GM23338 (cell line): Measurements from ENCODE around the gene FAF1. TPM values are rescaled to one million over a fixed set of nuclear protein-coding genes. Genes with fewer than 3 reads are reported as not detected.

Experiments used
- ATAC-seq: fragments of 200-7000 bp; cut with Tn5 transposase; 3 replicates; pipeline ENCODE4 v1.9.1; 2020
- DNase-seq: peaks from one replicate; pipeline ENCODE4 v3.0.0-alpha.2; 2015; ENCODE audit warnings: low spot score
- H2AFZ ChIP-seq: fragments of 200-600 bp; sonication (generic); 2 replicates; pipeline ENCODE4 v1.8.0; 2016; ENCODE audit warnings: antibody characterized with exemption, mild to moderate bottlenecking, moderate library complexity
- H3F3A ChIP-seq: fragments of 200-600 bp; sonication (generic); replicated peaks from 2 replicates; pipeline ENCODE4 v1.8.0; 2017; ENCODE audit warnings: antibody characterized with exemption, mixed run types, low read depth
- H3K27ac ChIP-seq: fragments of 200-600 bp; sonication (generic); 2 replicates; pipeline ENCODE4 v1.6.1; 2016; ENCODE audit warnings: low read depth
- H3K27me3 ChIP-seq: fragments of 200-600 bp; sonication (generic); 2 replicates; pipeline ENCODE4 v1.8.0; 2016; ENCODE audit warnings: mild to moderate bottlenecking, mixed run types, moderate library complexity; ENCODE audit not compliant: insufficient read depth
- H3K36me3 ChIP-seq: fragments of 200-600 bp; sonication (generic); 2 replicates; pipeline ENCODE4 v1.8.0; 2016; ENCODE audit warnings: mild to moderate bottlenecking; ENCODE audit not compliant: insufficient read depth
- H3K4me1 ChIP-seq: fragments of 200-600 bp; sonication (generic); 2 replicates; pipeline ENCODE4 v1.8.0; 2016; ENCODE audit warnings: mild to moderate bottlenecking, moderate library complexity; ENCODE audit not compliant: insufficient read depth
- H3K4me2 ChIP-seq: fragments of 200-600 bp; sonication (generic); 2 replicates; pipeline ENCODE4 v1.7.1; 2017; ENCODE audit warnings: mixed run types
- H3K4me3 ChIP-seq: fragments of 200-600 bp; sonication (generic); 2 replicates; pipeline ENCODE4 v1.6.1; 2016; ENCODE audit warnings: mixed run types
- H3K79me2 ChIP-seq: fragments of 200-600 bp; sonication (generic); replicated peaks from 2 replicates; pipeline ENCODE4 v1.8.0; 2017; ENCODE audit warnings: mild to moderate bottlenecking; ENCODE audit not compliant: insufficient read depth
- H3K9me2 ChIP-seq: fragments of 200-600 bp; sonication (generic); 2 replicates; pipeline ENCODE4 v1.8.0; 2017; ENCODE audit not compliant: insufficient read depth
- H4K20me1 ChIP-seq: fragments of 200-600 bp; sonication (generic); replicated peaks from 2 replicates; pipeline ENCODE4 v1.8.0; 2017; ENCODE audit warnings: mild to moderate bottlenecking; ENCODE audit not compliant: insufficient read depth
- H3K27ac Mint-ChIP-seq: 2 replicates; pipeline ENCODE4 v1.8.0; 2020; ENCODE audit warnings: inconsistent platforms, mild to moderate bottlenecking, moderate library complexity, mixed read lengths
- H3K27me3 Mint-ChIP-seq: 3 replicates; pipeline ENCODE4 v1.8.0; 2022; ENCODE audit warnings: low read depth, mild to moderate bottlenecking, moderate library complexity, mixed read lengths, inconsistent platforms; ENCODE audit not compliant: insufficient read depth, poor library complexity
- H3K36me3 Mint-ChIP-seq: 3 replicates; pipeline ENCODE4 v1.8.0; 2021; ENCODE audit warnings: low read depth, mild to moderate bottlenecking, inconsistent platforms, moderate library complexity, mixed read lengths
- H3K4me1 Mint-ChIP-seq: 3 replicates; pipeline ENCODE4 v1.8.0; 2020; ENCODE audit warnings: mild to moderate bottlenecking, inconsistent platforms, mixed read lengths
- H3K4me3 Mint-ChIP-seq: 3 replicates; pipeline ENCODE4 v1.8.0; 2021; ENCODE audit warnings: moderate library complexity, mild to moderate bottlenecking, inconsistent platforms, mixed read lengths
- H3K9me3 Mint-ChIP-seq: 3 replicates; pipeline ENCODE4 v1.8.0; 2020; ENCODE audit warnings: moderate library complexity, mild to moderate bottlenecking, inconsistent platforms, mixed read lengths
- CTCF ChIP-seq, 2 experiments: fragments of 200-600 bp in 1 of 2; sonication (generic) in 1 of 2; conservative IDR thresholded peaks; 2 replicates each; pipeline versions ENCODE4 v1.5.1 to v1.6.1; 2016 to 2017; ENCODE audit warnings: antibody characterized with exemption in 2 of 2, low read depth in 2 of 2, mild to moderate bottlenecking in 2 of 2, moderate library complexity in 1 of 2
- EZH2 ChIP-seq: fragments of 200-600 bp; sonication (generic); IDR thresholded peaks from one replicate; pipeline ENCODE4 v1.8.0; 2017; ENCODE audit warnings: antibody characterized with exemption, mild to moderate bottlenecking, low read depth; ENCODE audit not compliant: unreplicated experiment
- NANOG ChIP-seq: IDR thresholded peaks from 2 replicates; pipeline ENCODE4 v1.6.1; 2016; ENCODE audit warnings: antibody characterized with exemption, borderline replicate concordance
- POLR2AphosphoS5 ChIP-seq: IDR thresholded peaks from 2 replicates; pipeline ENCODE4 v1.6.1; 2016; ENCODE audit warnings: antibody characterized with exemption, low read depth
- ZNF462 ChIP-seq: fragments of 250-450 bp; sonication (Bioruptor Pico); IDR thresholded peaks from 2 replicates; pipeline ENCODE4 v1.5.0; 2020; ENCODE audit warnings: mild to moderate bottlenecking, moderate library complexity
- polyA plus RNA-seq: library from polyadenylated mRNA; unstranded; fragments of >200 nt; fragmentation: Nextera tagmentation; extraction: Ambion mirVana; gene quantifications from 2 replicates; pipeline ENCODE4 v1.2.1, GENCODE V29; 2016
- total RNA-seq: library from RNA; depleted of rRNA; stranded (reverse); fragments of >200 nt; shearing (Covaris generic); gene quantifications from 2 replicates; pipeline ENCODE4 v1.2.3, GENCODE V29; 2014
- TF ChIP-seq, protein P1 (sequence below): IDR thresholded peaks from 2 replicates; pipeline ENCODE4 v1.6.1; 2016; ENCODE audit warnings: antibody characterized with exemption

The FAF1 gene
- total and polyA plus RNA-seq, 2 experiments from 2014 or later, result 24.1 to 53.2 TPM

GRCh38 chr1:50976111-50976889, 16.2 kb upstream of the FAF1 start:
- H3K27ac ChIP-seq, result no peak overlapping the region
- H3K4me1 ChIP-seq, result peaks cover 32% of the 10 kb centered on the region
- peak overlapping the region; percentile 81 for H3K4me2 ChIP-seq
- no peaks in the 10 kb centered on the region for H3K36me3 Mint-ChIP-seq
- no peak overlapping the region for H2AFZ ChIP-seq
- peaks cover 96% of the 10 kb centered on the region for H3K27me3 ChIP-seq
- H3F3A ChIP-seq, result peaks cover 23% of the 10 kb centered on the region
- H3K4me3 Mint-ChIP-seq, result peak overlapping the region; percentile 66
- peaks cover 90% of the 10 kb centered on the region for H3K27me3 Mint-ChIP-seq
- H3K36me3 ChIP-seq, result no peaks in the 10 kb centered on the region
- H3K79me2 ChIP-seq, result no peaks in the 10 kb centered on the region
- no peak overlapping the region for H3K27ac Mint-ChIP-seq
- H4K20me1 ChIP-seq, result peaks cover 36% of the 10 kb centered on the region
- H3K4me3 ChIP-seq, result peak overlapping the region; percentile 65
- peak; percentile 60 for DNase-seq
- ATAC-seq, result peak; percentile 45
- no peaks in the 10 kb centered on the region for H3K9me2 ChIP-seq
- TF ChIP-seq NANOG, result 0 out of 2 replicates have a peak, but pooled peaks have one; percentile 21
- peak; percentile 78 for TF ChIP-seq EZH2
- TF ChIP-seq CTCF (conservative IDR thresholded peaks at IDR 0.05; ENCODE audit: low read depth in 2 of 2), result no peak
- TF ChIP-seq, protein P1, sequence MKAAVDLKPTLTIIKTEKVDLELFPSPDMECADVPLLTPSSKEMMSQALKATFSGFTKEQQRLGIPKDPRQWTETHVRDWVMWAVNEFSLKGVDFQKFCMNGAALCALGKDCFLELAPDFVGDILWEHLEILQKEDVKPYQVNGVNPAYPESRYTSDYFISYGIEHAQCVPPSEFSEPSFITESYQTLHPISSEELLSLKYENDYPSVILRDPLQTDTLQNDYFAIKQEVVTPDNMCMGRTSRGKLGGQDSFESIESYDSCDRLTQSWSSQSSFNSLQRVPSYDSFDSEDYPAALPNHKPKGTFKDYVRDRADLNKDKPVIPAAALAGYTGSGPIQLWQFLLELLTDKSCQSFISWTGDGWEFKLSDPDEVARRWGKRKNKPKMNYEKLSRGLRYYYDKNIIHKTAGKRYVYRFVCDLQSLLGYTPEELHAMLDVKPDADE, result no peak
- H3K4me1 Mint-ChIP-seq, result peaks cover 21% of the 10 kb centered on the region
- H3K9me3 Mint-ChIP-seq, result no peaks in the 10 kb centered on the region; the same call in 2 of the 3 replicates

- H2AFZ ChIP-seq, result no peak overlapping the region
- Mint-ChIP-seq H3K27ac (no peak overlapping the region), H3K4me3 (no peak overlapping the region), H3K9me3 (no peaks in the 10 kb centered on the region; the same call in 2 of the 3 replicates), H3K4me1 (peaks cover 23% of the 10 kb centered on the region), H3K27me3 (peaks cover 93% of the 10 kb centered on the region), H3K36me3 (no peaks in the 10 kb centered on the region)
- H3K27ac ChIP-seq, result no peak overlapping the region
- no peak overlapping the region for H3K4me2 ChIP-seq
- no peaks in the 10 kb centered on the region for H3K9me2 ChIP-seq
- peaks cover 34% of the 10 kb centered on the region for H3K4me1 ChIP-seq
- peaks cover 45% of the 10 kb centered on the region for H4K20me1 ChIP-seq
- ATAC-seq (no peak), DNase-seq (no peak)
- H3K36me3 ChIP-seq, result no peaks in the 10 kb centered on the region
- TF ChIP-seq POLR2AphosphoS5 (no peak), CTCF (conservative IDR thresholded peaks at IDR 0.05; ENCODE audit: low read depth in 2 of 2) (no peak), EZH2 (no peak), ZNF462 (CRISPR knock-in tag) (no peak)
- no peaks in the 10 kb centered on the region for H3K79me2 ChIP-seq
- peaks cover 96% of the 10 kb centered on the region for H3K27me3 ChIP-seq
- H3K4me3 ChIP-seq, result no peak overlapping the region
- peaks cover 24% of the 10 kb centered on the region for H3F3A ChIP-seq
Measured at GRCh38 chr1:50975436-50975835, 15.4 kb upstream of the FAF1 start.
